Measurements from ENCODE around the gene SNRPB. TPM values are rescaled to one million over a fixed set of nuclear protein-coding genes. Genes with fewer than 3 reads are reported as not detected.

The SNRPB gene
- total and polyA plus RNA-seq, 2 of the 13 experiments (the other 11 are each of a cell fraction or from before 2014, with no cell fraction given), result 473 to 844 TPM

DNA sequence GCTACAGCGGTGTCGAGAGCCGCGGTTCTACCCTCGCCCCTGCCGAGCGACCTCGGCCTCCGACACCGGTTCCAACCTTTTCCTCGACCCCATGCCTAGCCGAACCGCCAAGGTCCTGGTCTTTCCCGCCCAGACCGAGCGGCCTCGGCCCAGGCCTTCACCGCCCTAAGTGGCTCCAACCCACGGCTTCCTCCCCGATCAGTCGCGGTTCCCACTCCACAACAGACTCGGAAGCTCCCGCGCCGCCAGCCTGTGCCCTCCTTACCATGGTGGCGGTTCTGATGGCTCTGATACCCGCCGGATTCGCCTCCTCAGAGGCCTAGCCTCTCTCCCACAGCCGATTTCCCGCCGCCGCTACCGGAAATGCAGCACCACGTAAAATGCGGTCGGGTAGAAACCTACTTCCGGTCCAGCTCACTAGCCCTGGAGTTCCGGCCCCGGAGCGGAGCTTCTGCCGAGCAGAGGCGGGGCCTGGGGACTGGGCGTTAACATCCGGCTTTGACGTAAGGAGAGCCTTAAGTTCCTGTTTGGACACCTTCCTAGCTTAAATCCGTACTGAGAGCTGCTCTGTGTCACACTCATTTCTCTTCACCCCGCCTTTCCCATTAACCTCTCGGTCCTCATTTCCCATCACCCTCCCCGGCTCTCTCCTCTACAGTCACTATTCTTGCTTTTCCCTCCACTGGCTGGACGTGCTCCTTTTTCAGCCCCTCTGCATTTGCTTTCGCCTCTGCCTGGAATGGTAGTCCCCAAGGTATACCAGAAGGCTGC is at the start of gene SNRPB (continued):
- TF ChIP-seq, protein P1, sequence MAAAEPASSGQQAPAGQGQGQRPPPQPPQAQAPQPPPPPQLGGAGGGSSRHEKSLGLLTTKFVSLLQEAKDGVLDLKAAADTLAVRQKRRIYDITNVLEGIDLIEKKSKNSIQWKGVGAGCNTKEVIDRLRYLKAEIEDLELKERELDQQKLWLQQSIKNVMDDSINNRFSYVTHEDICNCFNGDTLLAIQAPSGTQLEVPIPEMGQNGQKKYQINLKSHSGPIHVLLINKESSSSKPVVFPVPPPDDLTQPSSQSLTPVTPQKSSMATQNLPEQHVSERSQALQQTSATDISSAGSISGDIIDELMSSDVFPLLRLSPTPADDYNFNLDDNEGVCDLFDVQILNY (CRISPR knock-in tag; conservative IDR thresholded peaks at IDR 0.05), result peak; percentile 100
- TF ChIP-seq, protein P2, sequence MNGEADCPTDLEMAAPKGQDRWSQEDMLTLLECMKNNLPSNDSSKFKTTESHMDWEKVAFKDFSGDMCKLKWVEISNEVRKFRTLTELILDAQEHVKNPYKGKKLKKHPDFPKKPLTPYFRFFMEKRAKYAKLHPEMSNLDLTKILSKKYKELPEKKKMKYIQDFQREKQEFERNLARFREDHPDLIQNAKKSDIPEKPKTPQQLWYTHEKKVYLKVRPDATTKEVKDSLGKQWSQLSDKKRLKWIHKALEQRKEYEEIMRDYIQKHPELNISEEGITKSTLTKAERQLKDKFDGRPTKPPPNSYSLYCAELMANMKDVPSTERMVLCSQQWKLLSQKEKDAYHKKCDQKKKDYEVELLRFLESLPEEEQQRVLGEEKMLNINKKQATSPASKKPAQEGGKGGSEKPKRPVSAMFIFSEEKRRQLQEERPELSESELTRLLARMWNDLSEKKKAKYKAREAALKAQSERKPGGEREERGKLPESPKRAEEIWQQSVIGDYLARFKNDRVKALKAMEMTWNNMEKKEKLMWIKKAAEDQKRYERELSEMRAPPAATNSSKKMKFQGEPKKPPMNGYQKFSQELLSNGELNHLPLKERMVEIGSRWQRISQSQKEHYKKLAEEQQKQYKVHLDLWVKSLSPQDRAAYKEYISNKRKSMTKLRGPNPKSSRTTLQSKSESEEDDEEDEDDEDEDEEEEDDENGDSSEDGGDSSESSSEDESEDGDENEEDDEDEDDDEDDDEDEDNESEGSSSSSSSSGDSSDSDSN (CRISPR knock-in tag; IDR thresholded peaks at IDR 0.05), result peak; percentile 100
- TF ChIP-seq ZNF121 (CRISPR knock-in tag; IDR thresholded peaks at IDR 0.05) (peak; percentile 83), ZNF430 (CRISPR knock-in tag; IDR thresholded peaks at IDR 0.05) (peak; percentile 100), ZNF777 (CRISPR knock-in tag; IDR thresholded peaks at IDR 0.05) (peak; percentile 82), ZEB1 (IDR thresholded peaks at IDR 0.05; ENCODE audit: insufficient replicate concordance, low read depth) (peak; percentile 93), THAP11 (CRISPR knock-in tag; IDR thresholded peaks at IDR 0.05) (peak; percentile 98), RBAK (CRISPR knock-in tag; IDR thresholded peaks at IDR 0.05) (no peak), HES4 (CRISPR knock-in tag; IDR thresholded peaks at IDR 0.05; ENCODE audit: borderline replicate concordance) (peak; percentile 91), GPN1 (CRISPR knock-in tag; IDR thresholded peaks at IDR 0.05; ENCODE audit: borderline replicate concordance) (peak; percentile 95), MTA1 (CRISPR knock-in tag; IDR thresholded peaks at IDR 0.05; ENCODE audit: borderline replicate concordance) (peak; percentile 98), SSRP1 (CRISPR knock-in tag; IDR thresholded peaks at IDR 0.05) (peak; percentile 78), MYC (CRISPR knock-in tag; IDR thresholded peaks at IDR 0.05; ENCODE audit: borderline replicate concordance) (peak; percentile 99), ZNF652 (CRISPR knock-in tag; IDR thresholded peaks at IDR 0.05; ENCODE audit: borderline replicate concordance, low read depth) (peak; percentile 69; the same call in 1 of the 2 replicates)
- TF ChIP-seq, protein P3, sequence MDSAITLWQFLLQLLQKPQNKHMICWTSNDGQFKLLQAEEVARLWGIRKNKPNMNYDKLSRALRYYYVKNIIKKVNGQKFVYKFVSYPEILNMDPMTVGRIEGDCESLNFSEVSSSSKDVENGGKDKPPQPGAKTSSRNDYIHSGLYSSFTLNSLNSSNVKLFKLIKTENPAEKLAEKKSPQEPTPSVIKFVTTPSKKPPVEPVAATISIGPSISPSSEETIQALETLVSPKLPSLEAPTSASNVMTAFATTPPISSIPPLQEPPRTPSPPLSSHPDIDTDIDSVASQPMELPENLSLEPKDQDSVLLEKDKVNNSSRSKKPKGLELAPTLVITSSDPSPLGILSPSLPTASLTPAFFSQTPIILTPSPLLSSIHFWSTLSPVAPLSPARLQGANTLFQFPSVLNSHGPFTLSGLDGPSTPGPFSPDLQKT (CRISPR knock-in tag; IDR thresholded peaks at IDR 0.05; ENCODE audit: borderline replicate concordance), result peak; percentile 97; the same call in 1 of the 2 replicates
- TF ChIP-seq, protein P4, sequence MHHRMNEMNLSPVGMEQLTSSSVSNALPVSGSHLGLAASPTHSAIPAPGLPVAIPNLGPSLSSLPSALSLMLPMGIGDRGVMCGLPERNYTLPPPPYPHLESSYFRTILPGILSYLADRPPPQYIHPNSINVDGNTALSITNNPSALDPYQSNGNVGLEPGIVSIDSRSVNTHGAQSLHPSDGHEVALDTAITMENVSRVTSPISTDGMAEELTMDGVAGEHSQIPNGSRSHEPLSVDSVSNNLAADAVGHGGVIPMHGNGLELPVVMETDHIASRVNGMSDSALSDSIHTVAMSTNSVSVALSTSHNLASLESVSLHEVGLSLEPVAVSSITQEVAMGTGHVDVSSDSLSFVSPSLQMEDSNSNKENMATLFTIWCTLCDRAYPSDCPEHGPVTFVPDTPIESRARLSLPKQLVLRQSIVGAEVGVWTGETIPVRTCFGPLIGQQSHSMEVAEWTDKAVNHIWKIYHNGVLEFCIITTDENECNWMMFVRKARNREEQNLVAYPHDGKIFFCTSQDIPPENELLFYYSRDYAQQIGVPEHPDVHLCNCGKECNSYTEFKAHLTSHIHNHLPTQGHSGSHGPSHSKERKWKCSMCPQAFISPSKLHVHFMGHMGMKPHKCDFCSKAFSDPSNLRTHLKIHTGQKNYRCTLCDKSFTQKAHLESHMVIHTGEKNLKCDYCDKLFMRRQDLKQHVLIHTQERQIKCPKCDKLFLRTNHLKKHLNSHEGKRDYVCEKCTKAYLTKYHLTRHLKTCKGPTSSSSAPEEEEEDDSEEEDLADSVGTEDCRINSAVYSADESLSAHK (CRISPR knock-in tag; IDR thresholded peaks at IDR 0.05; ENCODE audit: borderline replicate concordance), result peak; percentile 95
- TF ChIP-seq, protein P5, sequence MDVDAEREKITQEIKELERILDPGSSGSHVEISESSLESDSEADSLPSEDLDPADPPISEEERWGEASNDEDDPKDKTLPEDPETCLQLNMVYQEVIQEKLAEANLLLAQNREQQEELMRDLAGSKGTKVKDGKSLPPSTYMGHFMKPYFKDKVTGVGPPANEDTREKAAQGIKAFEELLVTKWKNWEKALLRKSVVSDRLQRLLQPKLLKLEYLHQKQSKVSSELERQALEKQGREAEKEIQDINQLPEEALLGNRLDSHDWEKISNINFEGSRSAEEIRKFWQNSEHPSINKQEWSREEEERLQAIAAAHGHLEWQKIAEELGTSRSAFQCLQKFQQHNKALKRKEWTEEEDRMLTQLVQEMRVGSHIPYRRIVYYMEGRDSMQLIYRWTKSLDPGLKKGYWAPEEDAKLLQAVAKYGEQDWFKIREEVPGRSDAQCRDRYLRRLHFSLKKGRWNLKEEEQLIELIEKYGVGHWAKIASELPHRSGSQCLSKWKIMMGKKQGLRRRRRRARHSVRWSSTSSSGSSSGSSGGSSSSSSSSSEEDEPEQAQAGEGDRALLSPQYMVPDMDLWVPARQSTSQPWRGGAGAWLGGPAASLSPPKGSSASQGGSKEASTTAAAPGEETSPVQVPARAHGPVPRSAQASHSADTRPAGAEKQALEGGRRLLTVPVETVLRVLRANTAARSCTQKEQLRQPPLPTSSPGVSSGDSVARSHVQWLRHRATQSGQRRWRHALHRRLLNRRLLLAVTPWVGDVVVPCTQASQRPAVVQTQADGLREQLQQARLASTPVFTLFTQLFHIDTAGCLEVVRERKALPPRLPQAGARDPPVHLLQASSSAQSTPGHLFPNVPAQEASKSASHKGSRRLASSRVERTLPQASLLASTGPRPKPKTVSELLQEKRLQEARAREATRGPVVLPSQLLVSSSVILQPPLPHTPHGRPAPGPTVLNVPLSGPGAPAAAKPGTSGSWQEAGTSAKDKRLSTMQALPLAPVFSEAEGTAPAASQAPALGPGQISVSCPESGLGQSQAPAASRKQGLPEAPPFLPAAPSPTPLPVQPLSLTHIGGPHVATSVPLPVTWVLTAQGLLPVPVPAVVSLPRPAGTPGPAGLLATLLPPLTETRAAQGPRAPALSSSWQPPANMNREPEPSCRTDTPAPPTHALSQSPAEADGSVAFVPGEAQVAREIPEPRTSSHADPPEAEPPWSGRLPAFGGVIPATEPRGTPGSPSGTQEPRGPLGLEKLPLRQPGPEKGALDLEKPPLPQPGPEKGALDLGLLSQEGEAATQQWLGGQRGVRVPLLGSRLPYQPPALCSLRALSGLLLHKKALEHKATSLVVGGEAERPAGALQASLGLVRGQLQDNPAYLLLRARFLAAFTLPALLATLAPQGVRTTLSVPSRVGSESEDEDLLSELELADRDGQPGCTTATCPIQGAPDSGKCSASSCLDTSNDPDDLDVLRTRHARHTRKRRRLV (CRISPR knock-in tag; IDR thresholded peaks at IDR 0.05), result peak; percentile 87; the same call in 1 of the 2 replicates
